ENCODE data around the gene WAPL. TPM values are rescaled to one million over a fixed set of nuclear protein-coding genes. Genes with fewer than 3 reads are reported as not detected.
A peak's percentile ranks its signal among the peaks of the same experiment; 100 is the strongest.

Gene WAPL
- total RNA-seq, 1 experiment from 2014 or later = 48.0 TPM

DNA sequence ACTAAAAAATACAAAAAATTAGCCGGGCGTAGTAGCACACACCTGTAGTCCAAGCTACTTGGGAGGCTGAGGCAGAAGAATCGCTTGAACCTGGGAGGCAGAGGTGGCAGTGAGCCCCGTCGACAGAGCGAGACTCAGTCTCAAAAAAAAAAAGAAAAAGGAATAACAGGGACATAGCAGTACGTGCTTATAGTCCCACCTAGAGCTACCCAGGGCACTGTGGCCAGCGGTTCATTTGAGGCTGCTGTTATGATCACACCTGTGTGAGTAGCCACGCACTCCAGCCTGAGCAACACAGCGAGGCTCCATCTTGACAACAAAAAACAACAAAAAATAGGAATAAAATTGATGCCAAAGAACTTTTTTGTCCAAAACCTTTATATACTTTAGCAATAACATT lies 17.1 kb downstream of the WAPL start (continued):
- TF ChIP-seq, protein P1, sequence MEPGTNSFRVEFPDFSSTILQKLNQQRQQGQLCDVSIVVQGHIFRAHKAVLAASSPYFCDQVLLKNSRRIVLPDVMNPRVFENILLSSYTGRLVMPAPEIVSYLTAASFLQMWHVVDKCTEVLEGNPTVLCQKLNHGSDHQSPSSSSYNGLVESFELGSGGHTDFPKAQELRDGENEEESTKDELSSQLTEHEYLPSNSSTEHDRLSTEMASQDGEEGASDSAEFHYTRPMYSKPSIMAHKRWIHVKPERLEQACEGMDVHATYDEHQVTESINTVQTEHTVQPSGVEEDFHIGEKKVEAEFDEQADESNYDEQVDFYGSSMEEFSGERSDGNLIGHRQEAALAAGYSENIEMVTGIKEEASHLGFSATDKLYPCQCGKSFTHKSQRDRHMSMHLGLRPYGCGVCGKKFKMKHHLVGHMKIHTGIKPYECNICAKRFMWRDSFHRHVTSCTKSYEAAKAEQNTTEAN (CRISPR knock-in tag; IDR thresholded peaks at IDR 0.05) = no peak
- no peak for TF ChIP-seq FOXK1 (CRISPR knock-in tag; IDR thresholded peaks at IDR 0.05)

DNA sequence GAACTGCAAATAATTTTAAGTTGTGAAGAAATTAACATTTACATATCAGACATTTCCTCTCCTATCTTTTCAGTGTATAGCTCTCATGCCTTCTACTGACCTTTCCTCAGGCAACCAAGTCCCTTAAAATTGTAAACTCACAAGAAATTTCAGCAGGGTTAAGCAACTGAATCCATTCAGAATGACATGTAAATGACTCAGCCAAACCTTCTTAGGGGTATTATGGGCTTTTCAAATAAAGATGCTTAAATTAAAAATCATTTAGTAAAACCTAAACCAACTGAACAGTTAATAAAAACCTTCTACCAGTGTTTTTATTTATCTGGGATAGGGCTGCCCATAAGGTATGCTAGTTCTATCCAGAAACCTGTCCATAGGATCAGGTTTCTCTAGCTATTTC lies 20.7 kb downstream of the WAPL start:
- no peaks in the 10 kb centered on the region for H3K27me3 Mint-ChIP-seq (ENCODE audit: low read depth)
- DNase-seq (ENCODE audit: low spot score) (no peak), ATAC-seq (no peak)
- no peak overlapping the region for H3K4me3 Mint-ChIP-seq
- CTCF ChIA-PET = interaction anchor here (0.7 kb wide), 1 partner anchor 85 kb away, joined by 3 read pairs; no protein-coding TSS in a partner anchor
- H3K36me3 Mint-ChIP-seq = peaks cover 48% of the 10 kb centered on the region
- H3K27ac Mint-ChIP-seq = no peak overlapping the region
- H3K9me3 Mint-ChIP-seq = no peaks in the 10 kb centered on the region
- no peak for TF ChIP-seq FOXJ3 (CRISPR knock-in tag; IDR thresholded peaks at IDR 0.05; ENCODE audit: borderline replicate concordance)
- no peak for TF ChIP-seq OVOL2 (CRISPR knock-in tag; IDR thresholded peaks at IDR 0.05; ENCODE audit: borderline replicate concordance)
- no peak for TF ChIP-seq PRRX2 (CRISPR knock-in tag; IDR thresholded peaks at IDR 0.05)
- no peak for TF ChIP-seq SP1 (CRISPR knock-in tag; conservative IDR thresholded peaks at IDR 0.05)
- TF ChIP-seq, protein P2, sequence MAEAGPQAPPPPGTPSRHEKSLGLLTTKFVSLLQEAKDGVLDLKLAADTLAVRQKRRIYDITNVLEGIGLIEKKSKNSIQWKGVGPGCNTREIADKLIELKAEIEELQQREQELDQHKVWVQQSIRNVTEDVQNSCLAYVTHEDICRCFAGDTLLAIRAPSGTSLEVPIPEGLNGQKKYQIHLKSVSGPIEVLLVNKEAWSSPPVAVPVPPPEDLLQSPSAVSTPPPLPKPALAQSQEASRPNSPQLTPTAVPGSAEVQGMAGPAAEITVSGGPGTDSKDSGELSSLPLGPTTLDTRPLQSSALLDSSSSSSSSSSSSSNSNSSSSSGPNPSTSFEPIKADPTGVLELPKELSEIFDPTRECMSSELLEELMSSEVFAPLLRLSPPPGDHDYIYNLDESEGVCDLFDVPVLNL (CRISPR knock-in tag; IDR thresholded peaks at IDR 0.05; ENCODE audit: borderline replicate concordance, low read depth) = no peak
- no peak for TF ChIP-seq NFATC4 (CRISPR knock-in tag; IDR thresholded peaks at IDR 0.05)
- no peak for TF ChIP-seq NR1H2 (CRISPR knock-in tag; IDR thresholded peaks at IDR 0.05)
- POLR2A ChIA-PET = no interaction called here
- peaks cover 4% of the 10 kb centered on the region for H3K4me1 Mint-ChIP-seq

DNA sequence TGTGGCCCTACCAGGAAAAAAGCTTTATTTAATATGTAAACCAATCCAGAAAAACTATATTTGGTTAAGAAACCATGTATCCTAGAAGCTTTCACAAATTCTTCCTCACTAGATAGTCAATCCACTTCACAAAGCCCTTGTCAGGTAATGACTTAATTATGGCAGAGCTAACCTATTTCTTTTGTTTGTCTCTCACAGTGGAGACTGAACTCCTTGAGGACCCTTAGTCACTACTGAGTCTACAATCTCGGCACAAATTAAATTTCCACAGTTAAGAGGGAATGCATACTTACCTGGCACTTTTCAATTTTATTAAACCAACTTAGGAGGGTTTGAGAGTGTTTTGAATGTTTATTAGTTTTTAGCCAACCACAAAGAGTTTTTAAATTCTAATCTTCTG lies 23.0 kb downstream of the WAPL start:
- ChIA-PET POLR2A (no interaction called here), CTCF (no interaction called here)
- DNase-seq (ENCODE audit: low spot score) = no peak
- no peak overlapping the region for H3K4me3 Mint-ChIP-seq
- no peak for ATAC-seq
- no peaks in the 10 kb centered on the region for H3K4me1 Mint-ChIP-seq
- H3K9me3 Mint-ChIP-seq = no peaks in the 10 kb centered on the region
- H3K27ac Mint-ChIP-seq = peak overlapping the region; percentile 41; the same call in 1 of the 2 replicates
- TF ChIP-seq ZNF138 (CRISPR knock-in tag; conservative IDR thresholded peaks at IDR 0.05) = no peak
- TF ChIP-seq JUN (CRISPR knock-in tag; IDR thresholded peaks at IDR 0.05) = no peak
- TF ChIP-seq, protein P3, sequence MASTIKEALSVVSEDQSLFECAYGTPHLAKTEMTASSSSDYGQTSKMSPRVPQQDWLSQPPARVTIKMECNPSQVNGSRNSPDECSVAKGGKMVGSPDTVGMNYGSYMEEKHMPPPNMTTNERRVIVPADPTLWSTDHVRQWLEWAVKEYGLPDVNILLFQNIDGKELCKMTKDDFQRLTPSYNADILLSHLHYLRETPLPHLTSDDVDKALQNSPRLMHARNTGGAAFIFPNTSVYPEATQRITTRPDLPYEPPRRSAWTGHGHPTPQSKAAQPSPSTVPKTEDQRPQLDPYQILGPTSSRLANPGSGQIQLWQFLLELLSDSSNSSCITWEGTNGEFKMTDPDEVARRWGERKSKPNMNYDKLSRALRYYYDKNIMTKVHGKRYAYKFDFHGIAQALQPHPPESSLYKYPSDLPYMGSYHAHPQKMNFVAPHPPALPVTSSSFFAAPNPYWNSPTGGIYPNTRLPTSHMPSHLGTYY (CRISPR knock-in tag; IDR thresholded peaks at IDR 0.05) = no peak
- TF ChIP-seq, protein P4, sequence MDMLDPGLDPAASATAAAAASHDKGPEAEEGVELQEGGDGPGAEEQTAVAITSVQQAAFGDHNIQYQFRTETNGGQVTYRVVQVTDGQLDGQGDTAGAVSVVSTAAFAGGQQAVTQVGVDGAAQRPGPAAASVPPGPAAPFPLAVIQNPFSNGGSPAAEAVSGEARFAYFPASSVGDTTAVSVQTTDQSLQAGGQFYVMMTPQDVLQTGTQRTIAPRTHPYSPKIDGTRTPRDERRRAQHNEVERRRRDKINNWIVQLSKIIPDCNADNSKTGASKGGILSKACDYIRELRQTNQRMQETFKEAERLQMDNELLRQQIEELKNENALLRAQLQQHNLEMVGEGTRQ (CRISPR knock-in tag; IDR thresholded peaks at IDR 0.05) = no peak
- H3K27me3 Mint-ChIP-seq (ENCODE audit: low read depth) = no peaks in the 10 kb centered on the region
- H3K36me3 Mint-ChIP-seq = peaks cover 63% of the 10 kb centered on the region

DNA sequence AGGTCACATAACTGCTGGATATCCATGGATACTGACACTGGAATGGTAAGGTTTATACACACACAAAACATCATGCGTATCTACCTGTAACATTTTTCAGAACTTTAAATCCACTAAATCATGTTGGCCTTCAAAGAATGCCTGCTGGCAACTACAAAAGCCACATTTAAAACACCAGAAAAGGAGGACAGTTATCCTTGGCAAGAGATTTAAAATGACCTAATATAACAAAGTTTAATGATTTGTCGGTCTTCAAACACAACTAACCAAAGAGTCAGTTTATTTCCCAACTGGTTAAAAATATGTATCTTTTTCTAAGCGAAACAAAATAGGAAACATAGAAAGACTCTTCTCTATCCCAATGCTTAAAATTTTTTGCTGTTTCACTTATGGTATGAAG lies 24.0 kb downstream of the WAPL start:
- Mint-ChIP-seq H3K9me3 (no peaks in the 10 kb centered on the region), H3K36me3 (peaks cover 60% of the 10 kb centered on the region), H3K27ac (no peak overlapping the region), H3K27me3 (ENCODE audit: low read depth) (no peaks in the 10 kb centered on the region), H3K4me3 (no peak overlapping the region), H3K4me1 (no peaks in the 10 kb centered on the region)
- CTCF ChIA-PET = interaction anchor here (0.5 kb wide), 1 partner anchor 14 kb away, joined by 3 read pairs; no protein-coding TSS in a partner anchor
- no peak for DNase-seq (ENCODE audit: low spot score)
- POLR2A ChIA-PET = no interaction called here
- TF ChIP-seq, protein P1 (CRISPR knock-in tag; IDR thresholded peaks at IDR 0.05) = no peak
- TF ChIP-seq KAT7 (CRISPR knock-in tag; IDR thresholded peaks at IDR 0.05; ENCODE audit: borderline replicate concordance) (no peak), JUN (CRISPR knock-in tag; IDR thresholded peaks at IDR 0.05) (no peak), RORB (CRISPR knock-in tag; IDR thresholded peaks at IDR 0.05) (no peak)
- TF ChIP-seq, protein P5, sequence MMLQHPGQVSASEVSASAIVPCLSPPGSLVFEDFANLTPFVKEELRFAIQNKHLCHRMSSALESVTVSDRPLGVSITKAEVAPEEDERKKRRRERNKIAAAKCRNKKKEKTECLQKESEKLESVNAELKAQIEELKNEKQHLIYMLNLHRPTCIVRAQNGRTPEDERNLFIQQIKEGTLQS (CRISPR knock-in tag; conservative IDR thresholded peaks at IDR 0.05) = no peak
- no peak for ATAC-seq

Measured in WTC11 (cell line).